OCI-LY3 (cell line): ENCODE data around the gene HSPA12B.

Experiments
- CTCF ChIP-seq: fragments of 200-600, 300-600 bp; sonication (generic); IDR thresholded peaks from 2 replicates; pipeline ENCODE4 v1.5.1; 2014; ENCODE audit warnings: antibody characterized with exemption, low read length, low read depth
- EZH2phosphoT487 ChIP-seq: fragments of 200-600 bp; shearing (Covaris generic); IDR thresholded peaks from 2 replicates; pipeline ENCODE4 v1.6.1; 2018; ENCODE audit warnings: antibody characterized with exemption, mixed run types, low read depth

GRCh38 chr20:3729378-3729777 lies 3.1 kb upstream of the HSPA12B start:
- TF ChIP-seq CTCF (no peak), EZH2phosphoT487 (no peak)
